ENCODE data around the gene SLC51A. TPM values are rescaled to one million over a fixed set of nuclear protein-coding genes. Genes with fewer than 3 reads are reported as not detected.

The SLC51A gene
- total and polyA plus RNA-seq, 2 donors (not counting 3 experiments of a cell fraction or from before 2014, with no cell fraction given), result not detected

- no peaks in the 10 kb centered on the region for H3K9me1 ChIP-seq (replicated peaks; ENCODE audit: control insufficient read depth, extremely low read depth, insufficient read depth, low read length)
- ChIA-PET POLR2A (no interaction called here), CTCF (no interaction called here)
- H4K20me1 ChIP-seq (replicated peaks; ENCODE audit: control insufficient read depth, extremely low read depth, insufficient read depth, low read length), result no peaks in the 10 kb centered on the region
- H3K79me2 ChIP-seq (ENCODE audit: control insufficient read depth, insufficient read depth, low read length), result no peaks in the 10 kb centered on the region
- H3K27me3 ChIP-seq (ENCODE audit: control insufficient read depth in 2 of 2, insufficient read depth in 2 of 2, low read length in 2 of 2), result no peaks in the 10 kb centered on the region
- dilution Hi-C loops (cut with MboI; ENCODE audit: extremely low pct_ligation_motif_present, low sequenced_read_pairs), result no loop called here
- H3K4me3 ChIP-seq (replicated peaks in 1 of 3; ENCODE audit: insufficient read depth in 1 of 3, low read depth in 1 of 3, low read length in 3 of 3), result no peak overlapping the region
- intact Hi-C loops (cut with micrococcal nuclease), result no loop called here
- no peak overlapping the region for H3K27ac ChIP-seq (ENCODE audit: insufficient read depth, low read depth, low read length)
- H3K9ac ChIP-seq (replicated peaks; ENCODE audit: extremely low read depth, insufficient read depth, low read length), result no peak overlapping the region
- H2AFZ ChIP-seq (ENCODE audit: low read depth, low read length), result no peak overlapping the region
- BruUV-seq (replicated peaks), result no TSS peak
- H3K4me1 ChIP-seq (ENCODE audit: control insufficient read depth, extremely low read depth, insufficient read depth, low read length), result no peaks in the 10 kb centered on the region
- H3K4me2 ChIP-seq (ENCODE audit: insufficient read depth, low read length), result no peak overlapping the region
- no peaks in the 10 kb centered on the region for H3K36me3 ChIP-seq (ENCODE audit: control insufficient read depth in 2 of 2, extremely low read depth in 1 of 2, insufficient read depth in 2 of 2, low read length in 2 of 2)
- DNase-seq (ENCODE audit: low read depth, low spot score) (no peak), FAIRE-seq (no peak)
- no peak for TF ChIP-seq JUN (IDR thresholded peaks at IDR 0.05; ENCODE audit: borderline replicate concordance, insufficient read depth, insufficient read length, low read depth)
- no peak for TF ChIP-seq POLR2AphosphoS5 (IDR thresholded peaks at IDR 0.05; ENCODE audit: insufficient read depth, low read depth, low read length)
- TF ChIP-seq MAX (IDR thresholded peaks at IDR 0.05; ENCODE audit: insufficient read depth, insufficient read length), result no peak
- no peak for TF ChIP-seq MYC (IDR thresholded peaks at IDR 0.05; ENCODE audit: low read depth, low read length)
- TF ChIP-seq FOS (IDR thresholded peaks at IDR 0.05; ENCODE audit: borderline replicate concordance, insufficient read depth, low read length), result no peak
- no peak for TF ChIP-seq EZH2 (IDR thresholded peaks at IDR 0.05; ENCODE audit: borderline replicate concordance, low read depth, low read length, severe bottlenecking)
- TF ChIP-seq GATA2 (IDR thresholded peaks at IDR 0.05; ENCODE audit: insufficient read depth, insufficient read length, low read depth, low read length), result no peak
- no peak for TF ChIP-seq POLR2A (IDR thresholded peaks at IDR 0.05; ENCODE audit: low read depth, low read length)
- TF ChIP-seq, protein P1, sequence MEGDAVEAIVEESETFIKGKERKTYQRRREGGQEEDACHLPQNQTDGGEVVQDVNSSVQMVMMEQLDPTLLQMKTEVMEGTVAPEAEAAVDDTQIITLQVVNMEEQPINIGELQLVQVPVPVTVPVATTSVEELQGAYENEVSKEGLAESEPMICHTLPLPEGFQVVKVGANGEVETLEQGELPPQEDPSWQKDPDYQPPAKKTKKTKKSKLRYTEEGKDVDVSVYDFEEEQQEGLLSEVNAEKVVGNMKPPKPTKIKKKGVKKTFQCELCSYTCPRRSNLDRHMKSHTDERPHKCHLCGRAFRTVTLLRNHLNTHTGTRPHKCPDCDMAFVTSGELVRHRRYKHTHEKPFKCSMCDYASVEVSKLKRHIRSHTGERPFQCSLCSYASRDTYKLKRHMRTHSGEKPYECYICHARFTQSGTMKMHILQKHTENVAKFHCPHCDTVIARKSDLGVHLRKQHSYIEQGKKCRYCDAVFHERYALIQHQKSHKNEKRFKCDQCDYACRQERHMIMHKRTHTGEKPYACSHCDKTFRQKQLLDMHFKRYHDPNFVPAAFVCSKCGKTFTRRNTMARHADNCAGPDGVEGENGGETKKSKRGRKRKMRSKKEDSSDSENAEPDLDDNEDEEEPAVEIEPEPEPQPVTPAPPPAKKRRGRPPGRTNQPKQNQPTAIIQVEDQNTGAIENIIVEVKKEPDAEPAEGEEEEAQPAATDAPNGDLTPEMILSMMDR (IDR thresholded peaks at IDR 0.05; ENCODE audit: extremely low read depth in 1 of 2, insufficient read depth in 1 of 2, low read depth in 1 of 2, low read length in 2 of 2), result no peak
- no peaks in the 10 kb centered on the region for H3K9me3 ChIP-seq (replicated peaks; ENCODE audit: control insufficient read depth, insufficient read depth, low read length)
Measured at GRCh38 chr3:196227121-196227561, 10.8 kb downstream of the SLC51A start.

Data from endothelial cell of umbilical vein (primary cell).